Lung (tissue), 16 donors: ENCODE data around the gene ME2. TPM values are rescaled to one million over a fixed set of nuclear protein-coding genes. Genes with fewer than 3 reads are reported as not detected.
A peak's percentile ranks its signal among the peaks of the same experiment; 100 is the strongest.

Source experiments
- ATAC-seq: fragments of 200-7000 bp; cut with Tn5 transposase; one replicate; pipeline ENCODE4 v1.9.1; 2020; ENCODE audit warnings: moderate number of reproducible peaks; ENCODE audit not compliant: insufficient read depth, low FRiP score
- DNase-seq, 3 donors: peaks; one replicate each; pipeline ENCODE4 v3.0.0-alpha.2; 2013 to 2017
- H3K27ac ChIP-seq, 2 donors: one replicate each; pipeline ENCODE4 v1.5.1; 2013; ENCODE audit warnings: mild to moderate bottlenecking in 2 of 2, moderate library complexity in 2 of 2, control low read depth in 1 of 2, inconsistent platforms in 1 of 2, low read depth in 1 of 2, low read length in 1 of 2
- H3K27me3 ChIP-seq, 3 donors: one replicate each; pipeline ENCODE4 v1.5.1; 2013; ENCODE audit warnings: low read length in 2 of 3; ENCODE audit not compliant: control insufficient read depth in 3 of 3, insufficient read depth in 3 of 3
- H3K36me3 ChIP-seq, 4 donors: one replicate each; pipeline ENCODE4 v1.5.1; 2013; ENCODE audit warnings: low read length in 4 of 4, mild to moderate bottlenecking in 1 of 4, moderate library complexity in 1 of 4; ENCODE audit not compliant: control insufficient read depth in 4 of 4, insufficient read depth in 4 of 4
- H3K4me1 ChIP-seq, 5 donors: one replicate each; pipeline ENCODE4 v1.5.1; 2013; ENCODE audit warnings: low read length in 5 of 5, mild to moderate bottlenecking in 2 of 5, moderate library complexity in 1 of 5; ENCODE audit not compliant: control insufficient read depth in 5 of 5, insufficient read depth in 5 of 5
- H3K4me3 ChIP-seq: one replicate; pipeline ENCODE4 v1.5.1; 2013; ENCODE audit warnings: mild to moderate bottlenecking, control low read depth, moderate library complexity
- H3K9ac ChIP-seq, 2 donors: one replicate each; pipeline ENCODE4 v1.5.1; 2013; ENCODE audit warnings: low read length in 2 of 2, control low read depth in 1 of 2; ENCODE audit not compliant: insufficient read depth in 1 of 2
- H3K9me3 ChIP-seq, 4 donors: one replicate each; pipeline ENCODE4 v1.5.1; 2013; ENCODE audit warnings: low read length in 3 of 4, mild to moderate bottlenecking in 1 of 4, moderate library complexity in 1 of 4; ENCODE audit not compliant: control insufficient read depth in 4 of 4, insufficient read depth in 3 of 4
- WGBS, 2 donors: extraction: QIAGEN DNeasy Blood & Tissue Kit; methylation state at CpG; one replicate each; pipeline ENCODE4 v1.1.7; 2013; 5-methylcytosine and 5-hydroxymethylcytosine counted together
- long read RNA-seq, 5 donors: transcript quantifications; one replicate each; lab custom pipeline, GENCODE V29; 2026
- polyA plus RNA-seq, 2 donors: library from polyadenylated mRNA; stranded (reverse); fragments of 200-250 nt; gene quantifications; one replicate each; pipeline ENCODE4 v1.2.1, GENCODE V29; 2013
- total RNA-seq, 2 donors: library from RNA; depleted of rRNA in 1 of 2; stranded (reverse); fragments of >200 nt in 1 of 2; gene quantifications; one replicate each; pipeline ENCODE4 v1.2.1, GENCODE V29; 2014 to 2021
- TF ChIP-seq, protein P1 (sequence below): IDR thresholded peaks from 2 replicates; pipeline ENCODE4 v1.5.1; 2012; ENCODE audit warnings: mild to moderate bottlenecking; ENCODE audit errors: control extremely low read depth, extremely low read depth
- donor health status: control.
- donor health status: control.
- donor health status: Bipolar disorder and iron deficiency.
- donor health status: healthy.
- donor health status: DM: yes; HTN: yes; CAD: no.

The ME2 gene
- total RNA-seq (10 to 100 TPM; 33.6 to 52.0 TPM), polyA plus RNA-seq (10 to 100 TPM; 17.9 to 34.4 TPM)
- long read RNA-seq, donor 1, full-length matches to known transcripts: 7 of 7 reads
- long read RNA-seq, donor 1, partial matches to known transcripts: 0 of 7 reads
- long read RNA-seq, donor 1, other reads (novel, unspliced or antisense): 0 of 7 reads
- long read RNA-seq, donor 2: 0 reads
- long read RNA-seq, donor 3, full-length matches to known transcripts: 2 of 2 reads
- long read RNA-seq, donor 3, partial matches to known transcripts: 0 of 2 reads
- long read RNA-seq, donor 3, other reads (novel, unspliced or antisense): 0 of 2 reads
- long read RNA-seq, donor 4, full-length matches to known transcripts: 3 of 3 reads
- long read RNA-seq, donor 4, partial matches to known transcripts: 0 of 3 reads
- long read RNA-seq, donor 4, other reads (novel, unspliced or antisense): 0 of 3 reads
- long read RNA-seq, donor 5, full-length matches to known transcripts: 10 of 10 reads
- long read RNA-seq, donor 5, partial matches to known transcripts: 0 of 10 reads
- long read RNA-seq, donor 5, other reads (novel, unspliced or antisense): 0 of 10 reads

DNA sequence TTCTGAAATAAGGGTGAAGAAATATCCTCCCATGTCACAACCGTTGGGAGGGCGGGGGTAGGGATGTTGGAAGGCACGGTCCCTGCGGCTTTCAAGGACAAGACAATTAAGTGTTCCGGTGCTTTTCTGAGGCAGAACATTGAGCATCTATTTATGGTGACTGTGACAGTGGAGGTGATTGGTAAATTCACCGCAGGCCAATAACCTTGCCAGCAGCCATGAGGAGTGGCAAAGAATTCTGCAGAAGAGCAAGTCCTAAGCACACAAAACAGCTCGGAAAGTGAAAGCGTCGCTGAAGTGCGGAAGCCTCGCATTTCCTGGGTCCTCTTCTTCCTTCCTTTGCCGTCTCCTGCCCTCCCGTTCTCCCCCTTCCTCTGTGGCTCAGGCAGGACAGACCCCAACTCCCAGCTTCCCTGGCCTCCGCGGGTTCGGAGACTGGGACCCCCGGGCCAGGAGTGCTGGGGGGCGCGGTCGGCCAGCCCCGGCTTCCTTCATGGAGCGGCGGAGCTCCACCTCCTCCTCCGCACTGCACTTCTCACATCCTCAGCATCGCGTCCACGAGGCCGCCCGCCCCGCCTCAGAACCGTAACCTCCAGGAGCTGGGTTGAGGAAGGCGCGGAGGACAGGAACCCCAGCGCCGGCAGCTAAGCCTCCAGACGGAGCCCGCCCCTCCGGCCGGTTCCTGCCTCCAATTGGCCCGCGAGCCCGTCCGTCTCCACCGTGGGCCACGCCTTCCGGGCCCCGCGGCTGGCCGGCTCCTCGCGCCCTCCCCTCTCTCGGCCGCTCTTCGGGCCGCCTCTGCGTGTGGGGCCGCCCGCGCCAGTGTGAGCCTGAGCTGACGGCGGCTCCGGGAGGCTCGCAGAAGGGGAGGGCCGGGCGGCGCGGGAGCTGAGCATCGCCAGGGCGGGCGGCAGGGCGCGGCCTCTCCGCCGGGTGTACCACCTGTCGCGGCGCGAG lies at the start of gene ME2:
Gene ME2, plus strand, starts transcription at position 774 of the 957 bp plus-strand sequence. CDS start 16,703 bp downstream, outside the sequence.
- H3K9me3 ChIP-seq: no peaks in the 10 kb centered on the region
- H3K9ac ChIP-seq: peak within 1 kb of the TSS; percentile 41 to 81
- no peaks in the 10 kb centered on the region for H3K36me3 ChIP-seq
- ATAC-seq (peak; percentile 99), DNase-seq (peak; percentile 93 to 96 (median 94))
- peaks cover 0 to 14% (median 6%) of the 10 kb centered on the region in 5 donors for H3K4me1 ChIP-seq
- H3K27ac ChIP-seq: peak within 1 kb of the TSS; percentile 93 to 97
- peaks cover 0 to 3% (median 0%) of the 10 kb centered on the region in 3 donors for H3K27me3 ChIP-seq
- TF ChIP-seq, protein P1, sequence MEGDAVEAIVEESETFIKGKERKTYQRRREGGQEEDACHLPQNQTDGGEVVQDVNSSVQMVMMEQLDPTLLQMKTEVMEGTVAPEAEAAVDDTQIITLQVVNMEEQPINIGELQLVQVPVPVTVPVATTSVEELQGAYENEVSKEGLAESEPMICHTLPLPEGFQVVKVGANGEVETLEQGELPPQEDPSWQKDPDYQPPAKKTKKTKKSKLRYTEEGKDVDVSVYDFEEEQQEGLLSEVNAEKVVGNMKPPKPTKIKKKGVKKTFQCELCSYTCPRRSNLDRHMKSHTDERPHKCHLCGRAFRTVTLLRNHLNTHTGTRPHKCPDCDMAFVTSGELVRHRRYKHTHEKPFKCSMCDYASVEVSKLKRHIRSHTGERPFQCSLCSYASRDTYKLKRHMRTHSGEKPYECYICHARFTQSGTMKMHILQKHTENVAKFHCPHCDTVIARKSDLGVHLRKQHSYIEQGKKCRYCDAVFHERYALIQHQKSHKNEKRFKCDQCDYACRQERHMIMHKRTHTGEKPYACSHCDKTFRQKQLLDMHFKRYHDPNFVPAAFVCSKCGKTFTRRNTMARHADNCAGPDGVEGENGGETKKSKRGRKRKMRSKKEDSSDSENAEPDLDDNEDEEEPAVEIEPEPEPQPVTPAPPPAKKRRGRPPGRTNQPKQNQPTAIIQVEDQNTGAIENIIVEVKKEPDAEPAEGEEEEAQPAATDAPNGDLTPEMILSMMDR: no peak
- WGBS, 2 donors: 0 to 1% methylated on average over 59 to 78 of the region's 78 CpGs
- H3K4me3 ChIP-seq: peak within 1 kb of the TSS; percentile 72

DNA sequence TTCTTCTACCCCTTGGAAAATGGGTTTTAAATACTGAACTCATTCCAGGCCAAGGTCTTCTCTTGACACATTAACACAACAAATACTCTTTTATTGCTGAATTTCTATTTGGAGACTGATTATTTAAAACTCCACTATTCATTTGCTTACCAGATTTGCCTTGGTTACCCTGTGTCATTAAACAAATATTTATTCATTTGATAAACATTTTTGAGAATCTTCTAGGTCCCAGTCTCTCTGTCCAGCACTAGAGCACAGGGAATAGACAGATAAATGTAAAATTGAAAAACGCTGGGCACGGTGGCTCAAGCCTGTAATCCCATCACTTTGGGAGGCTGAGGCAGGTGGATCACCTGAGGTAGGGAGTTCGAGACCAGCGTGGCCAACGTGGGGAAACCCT lies 49.3 kb upstream of the ME2 start:
- no peak for ATAC-seq
- H3K27ac ChIP-seq: no peak overlapping the region

DNA sequence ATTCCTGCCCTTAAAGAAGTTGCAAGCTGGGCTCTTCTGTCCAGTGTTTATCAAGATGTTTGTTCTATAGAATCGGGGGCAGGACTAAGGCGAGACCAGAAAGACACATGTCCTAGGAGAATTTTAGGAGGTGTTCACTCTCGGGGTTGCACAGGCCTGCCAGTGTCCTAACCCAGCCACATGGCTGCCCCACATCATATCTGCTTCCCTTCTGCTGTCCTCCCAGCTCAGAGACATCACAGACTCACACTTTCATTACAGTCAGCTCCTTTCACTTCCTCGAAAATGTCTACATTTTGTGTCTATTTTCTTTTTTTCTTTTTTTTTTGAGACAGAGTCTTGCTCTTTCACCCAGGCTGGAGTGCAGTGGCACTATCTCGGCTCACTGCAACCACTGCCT lies 48.4 kb upstream of the ME2 start:
- no peaks in the 10 kb centered on the region for H3K4me1 ChIP-seq
- no peak overlapping the region for H3K27ac ChIP-seq
- ATAC-seq (no peak), DNase-seq (no peak)
- 85% methylated on average over 5 of the region's 5 CpGs for WGBS, 2 donors
- TF ChIP-seq, protein P1: no peak
- H3K27me3 ChIP-seq: no peaks in the 10 kb centered on the region
- no peak overlapping the region for H3K4me3 ChIP-seq
- H3K9ac ChIP-seq: no peak overlapping the region
- no peaks in the 10 kb centered on the region for H3K36me3 ChIP-seq
- H3K9me3 ChIP-seq: no peaks in the 10 kb centered on the region

More for the DNA sequence above, 49.3 kb upstream of the ME2 start:
- DNase-seq: no peak
- H3K4me1 ChIP-seq: no peaks in the 10 kb centered on the region
- no peak overlapping the region for H3K9ac ChIP-seq
- H3K27me3 ChIP-seq: no peaks in the 10 kb centered on the region
- no peaks in the 10 kb centered on the region for H3K9me3 ChIP-seq
- H3K36me3 ChIP-seq: no peaks in the 10 kb centered on the region
- no peak overlapping the region for H3K4me3 ChIP-seq
- TF ChIP-seq, protein P1: no peak
- WGBS, 2 donors: 83 to 85% methylated on average over 5 of the region's 5 CpGs
